PC-9 (cell line): ENCODE results near the gene ATP10B.

Experiments
- EZH2 ChIP-seq: fragments of 200-600 bp; sonication (generic); IDR thresholded peaks from 2 replicates; pipeline ENCODE4 v1.8.0; 2017; ENCODE audit warnings: antibody characterized with exemption, low read depth
- TF ChIP-seq, protein P1 (sequence below): fragments of 200-600 bp; sonication (generic); conservative IDR thresholded peaks from 2 replicates; pipeline ENCODE4 v1.6.1; 2017; ENCODE audit warnings: mixed run types, antibody characterized with exemption, mild to moderate bottlenecking, moderate library complexity

DNA sequence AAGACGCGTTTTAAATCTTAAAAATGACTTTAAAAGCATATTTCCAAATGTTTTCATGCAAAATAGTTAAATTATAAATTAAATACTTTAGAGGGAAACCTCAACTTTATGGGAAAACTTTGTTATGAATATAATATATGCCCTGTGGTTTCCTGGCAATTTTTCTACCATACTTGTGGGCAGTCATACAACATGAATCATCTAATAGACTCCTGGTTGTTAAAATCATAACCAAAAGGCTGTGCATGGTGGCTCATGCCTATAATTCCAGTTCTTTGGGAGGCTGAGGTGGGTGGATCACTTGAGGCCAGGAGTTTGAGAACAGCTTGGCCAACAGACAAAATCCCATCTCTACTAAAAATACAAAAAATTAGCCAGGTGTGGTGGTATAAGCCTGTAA is 18.2 kb downstream of the ATP10B start:
- TF ChIP-seq, protein P1, sequence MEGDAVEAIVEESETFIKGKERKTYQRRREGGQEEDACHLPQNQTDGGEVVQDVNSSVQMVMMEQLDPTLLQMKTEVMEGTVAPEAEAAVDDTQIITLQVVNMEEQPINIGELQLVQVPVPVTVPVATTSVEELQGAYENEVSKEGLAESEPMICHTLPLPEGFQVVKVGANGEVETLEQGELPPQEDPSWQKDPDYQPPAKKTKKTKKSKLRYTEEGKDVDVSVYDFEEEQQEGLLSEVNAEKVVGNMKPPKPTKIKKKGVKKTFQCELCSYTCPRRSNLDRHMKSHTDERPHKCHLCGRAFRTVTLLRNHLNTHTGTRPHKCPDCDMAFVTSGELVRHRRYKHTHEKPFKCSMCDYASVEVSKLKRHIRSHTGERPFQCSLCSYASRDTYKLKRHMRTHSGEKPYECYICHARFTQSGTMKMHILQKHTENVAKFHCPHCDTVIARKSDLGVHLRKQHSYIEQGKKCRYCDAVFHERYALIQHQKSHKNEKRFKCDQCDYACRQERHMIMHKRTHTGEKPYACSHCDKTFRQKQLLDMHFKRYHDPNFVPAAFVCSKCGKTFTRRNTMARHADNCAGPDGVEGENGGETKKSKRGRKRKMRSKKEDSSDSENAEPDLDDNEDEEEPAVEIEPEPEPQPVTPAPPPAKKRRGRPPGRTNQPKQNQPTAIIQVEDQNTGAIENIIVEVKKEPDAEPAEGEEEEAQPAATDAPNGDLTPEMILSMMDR = no peak
- no peak for TF ChIP-seq EZH2
